HG03520 (cell line): ENCODE results near the gene RNLS.
A peak's percentile ranks its signal among the peaks of the same experiment; 100 is the strongest.
"Not testable (repeated sequence)": the region's sequence is repeated elsewhere in the genome, so short reads cannot be mapped to it uniquely, and the experiment has no call there.

Experiments
- ATAC-seq: cut with Tn5 transposase; IDR thresholded peaks from one replicate; pipeline ENCODE4 v1.9.1; 2021; ENCODE audit warnings: mild to moderate bottlenecking, moderate library complexity; ENCODE audit not compliant: unreplicated experiment

Gene RNLS

GRCh38 chr10:88311264-88311663 is 271.9 kb downstream of the RNLS start:
- no peak for ATAC-seq

GRCh38 chr10:88309365-88309764 is 273.8 kb downstream of the RNLS start:
- no peak for ATAC-seq

GRCh38 chr10:88308361-88308760 is 274.8 kb downstream of the RNLS start:
- not testable (repeated sequence) for ATAC-seq

- ATAC-seq: no peak
Observed at GRCh38 chr10:88299787-88300186, 283.3 kb downstream of the RNLS start.

- ATAC-seq: no peak
Observed at GRCh38 chr10:88297103-88297502, 286.0 kb downstream of the RNLS start.

GRCh38 chr10:88293651-88294230 is 289.4 kb downstream of the RNLS start:
- ATAC-seq: no peak

GRCh38 chr10:88293073-88293472 is 290.0 kb downstream of the RNLS start:
- ATAC-seq: no peak

- no peak for ATAC-seq
Observed at GRCh38 chr10:88292185-88292514, 291.0 kb downstream of the RNLS start.

GRCh38 chr10:88291289-88292184 is 291.6 kb downstream of the RNLS start:
- no peak for ATAC-seq

GRCh38 chr10:88289342-88289741 is 293.8 kb downstream of the RNLS start:
- no peak for ATAC-seq

- ATAC-seq: no peak
Observed at GRCh38 chr10:88288320-88289059, 294.6 kb downstream of the RNLS start.

GRCh38 chr10:88286030-88286429 is 297.1 kb downstream of the RNLS start:
- ATAC-seq: no peak

GRCh38 chr10:88281592-88282347 is 301.3 kb downstream of the RNLS start:
- ATAC-seq: no peak

GRCh38 chr10:88280518-88280917 is 302.6 kb downstream of the RNLS start:
- no peak for ATAC-seq

GRCh38 chr10:88278912-88279311 is 304.2 kb downstream of the RNLS start:
- no peak for ATAC-seq

GRCh38 chr10:88276945-88277344 is 306.2 kb downstream of the RNLS start:
- ATAC-seq: not testable (repeated sequence)

GRCh38 chr10:88274286-88274685 is 308.8 kb downstream of the RNLS start:
- no peak for ATAC-seq

GRCh38 chr10:88273567-88273966 is 309.6 kb downstream of the RNLS start:
- ATAC-seq: no peak

GRCh38 chr10:88271761-88272543 is 311.2 kb downstream of the RNLS start:
- peak; percentile 18 for ATAC-seq
